Peyer's patch (tissue), 4 donors: ENCODE data around the gene TFPI.

Source experiments
- POLR2A ChIP-seq, 2 donors: fragments of 450-650 bp; IDR thresholded peaks; one replicate each; pipeline ENCODE4 v1.5.1; 2017; ENCODE audit warnings: antibody characterized with exemption in 2 of 2, mild to moderate bottlenecking in 2 of 2, moderate library complexity in 2 of 2
- TF ChIP-seq, protein P1 (sequence below), 6 experiments: fragments of 450-650 bp in 4 of 6; fragments of 200-600 bp in 2 of 6; sonication (generic) in 1 of 6; IDR thresholded peaks; one replicate each; pipeline ENCODE4 v1.5.1; 2017 to 2019; ENCODE audit warnings: antibody characterized with exemption in 6 of 6, mild to moderate bottlenecking in 3 of 6, moderate library complexity in 1 of 6

DNA sequence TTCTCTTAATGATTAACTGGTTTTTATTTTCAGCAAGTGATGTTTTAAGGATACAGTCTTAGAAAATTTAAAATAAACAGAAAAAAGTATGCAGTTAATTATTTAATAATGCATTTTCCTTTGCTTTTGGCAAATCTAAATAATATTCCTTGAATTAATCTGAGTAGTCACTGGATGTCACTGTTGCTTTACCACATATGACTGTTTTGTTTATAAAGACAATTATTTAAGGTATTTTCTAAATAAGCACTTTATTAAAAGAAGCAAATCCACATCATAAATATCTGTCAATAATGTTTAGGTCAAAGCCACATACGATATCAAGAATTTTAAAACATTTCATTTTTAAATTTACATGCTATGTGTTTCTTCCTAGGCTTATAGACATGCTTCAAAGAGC, 40.6 kb upstream of the TFPI start:
- TF ChIP-seq, protein P1, sequence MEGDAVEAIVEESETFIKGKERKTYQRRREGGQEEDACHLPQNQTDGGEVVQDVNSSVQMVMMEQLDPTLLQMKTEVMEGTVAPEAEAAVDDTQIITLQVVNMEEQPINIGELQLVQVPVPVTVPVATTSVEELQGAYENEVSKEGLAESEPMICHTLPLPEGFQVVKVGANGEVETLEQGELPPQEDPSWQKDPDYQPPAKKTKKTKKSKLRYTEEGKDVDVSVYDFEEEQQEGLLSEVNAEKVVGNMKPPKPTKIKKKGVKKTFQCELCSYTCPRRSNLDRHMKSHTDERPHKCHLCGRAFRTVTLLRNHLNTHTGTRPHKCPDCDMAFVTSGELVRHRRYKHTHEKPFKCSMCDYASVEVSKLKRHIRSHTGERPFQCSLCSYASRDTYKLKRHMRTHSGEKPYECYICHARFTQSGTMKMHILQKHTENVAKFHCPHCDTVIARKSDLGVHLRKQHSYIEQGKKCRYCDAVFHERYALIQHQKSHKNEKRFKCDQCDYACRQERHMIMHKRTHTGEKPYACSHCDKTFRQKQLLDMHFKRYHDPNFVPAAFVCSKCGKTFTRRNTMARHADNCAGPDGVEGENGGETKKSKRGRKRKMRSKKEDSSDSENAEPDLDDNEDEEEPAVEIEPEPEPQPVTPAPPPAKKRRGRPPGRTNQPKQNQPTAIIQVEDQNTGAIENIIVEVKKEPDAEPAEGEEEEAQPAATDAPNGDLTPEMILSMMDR (IDR thresholded peaks at IDR 0.05): peak in 1 of 6 experiments; percentile 7
- no peak for TF ChIP-seq POLR2A (IDR thresholded peaks at IDR 0.05)
